AG09319 (cell line): Measurements from ENCODE around the gene PSMA6.

Source experiments
- DNase-seq: peaks from one replicate; pipeline ENCODE4 v3.0.0-alpha.2; 2010; ENCODE audit warnings: low read depth; ENCODE audit errors: extremely low read depth
- TF ChIP-seq, protein P1 (sequence below): IDR thresholded peaks from 2 replicates; pipeline ENCODE4 v1.5.1; 2011; ENCODE audit warnings: low read depth, mild to moderate bottlenecking, inconsistent platforms, low read length, moderate library complexity

Gene PSMA6

GRCh38 chr14:35261774-35262173 lies 30.4 kb upstream of the PSMA6 start:
- no peak for DNase-seq
- TF ChIP-seq, protein P1, sequence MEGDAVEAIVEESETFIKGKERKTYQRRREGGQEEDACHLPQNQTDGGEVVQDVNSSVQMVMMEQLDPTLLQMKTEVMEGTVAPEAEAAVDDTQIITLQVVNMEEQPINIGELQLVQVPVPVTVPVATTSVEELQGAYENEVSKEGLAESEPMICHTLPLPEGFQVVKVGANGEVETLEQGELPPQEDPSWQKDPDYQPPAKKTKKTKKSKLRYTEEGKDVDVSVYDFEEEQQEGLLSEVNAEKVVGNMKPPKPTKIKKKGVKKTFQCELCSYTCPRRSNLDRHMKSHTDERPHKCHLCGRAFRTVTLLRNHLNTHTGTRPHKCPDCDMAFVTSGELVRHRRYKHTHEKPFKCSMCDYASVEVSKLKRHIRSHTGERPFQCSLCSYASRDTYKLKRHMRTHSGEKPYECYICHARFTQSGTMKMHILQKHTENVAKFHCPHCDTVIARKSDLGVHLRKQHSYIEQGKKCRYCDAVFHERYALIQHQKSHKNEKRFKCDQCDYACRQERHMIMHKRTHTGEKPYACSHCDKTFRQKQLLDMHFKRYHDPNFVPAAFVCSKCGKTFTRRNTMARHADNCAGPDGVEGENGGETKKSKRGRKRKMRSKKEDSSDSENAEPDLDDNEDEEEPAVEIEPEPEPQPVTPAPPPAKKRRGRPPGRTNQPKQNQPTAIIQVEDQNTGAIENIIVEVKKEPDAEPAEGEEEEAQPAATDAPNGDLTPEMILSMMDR, result no peak; the same call in none of the 2 replicates

- TF ChIP-seq, protein P1, result no peak
Observed at GRCh38 chr14:35262436-35262835, 29.7 kb upstream of the PSMA6 start.

GRCh38 chr14:35268946-35269345 lies 23.2 kb upstream of the PSMA6 start:
- TF ChIP-seq, protein P1, result no peak
- DNase-seq, result no peak

More at GRCh38 chr14:35262436-35262835, 29.7 kb upstream of the PSMA6 start:
- DNase-seq, result no peak

GRCh38 chr14:35274805-35275204 lies 17.4 kb upstream of the PSMA6 start:
- TF ChIP-seq, protein P1, result no peak
- DNase-seq, result no peak

DNA sequence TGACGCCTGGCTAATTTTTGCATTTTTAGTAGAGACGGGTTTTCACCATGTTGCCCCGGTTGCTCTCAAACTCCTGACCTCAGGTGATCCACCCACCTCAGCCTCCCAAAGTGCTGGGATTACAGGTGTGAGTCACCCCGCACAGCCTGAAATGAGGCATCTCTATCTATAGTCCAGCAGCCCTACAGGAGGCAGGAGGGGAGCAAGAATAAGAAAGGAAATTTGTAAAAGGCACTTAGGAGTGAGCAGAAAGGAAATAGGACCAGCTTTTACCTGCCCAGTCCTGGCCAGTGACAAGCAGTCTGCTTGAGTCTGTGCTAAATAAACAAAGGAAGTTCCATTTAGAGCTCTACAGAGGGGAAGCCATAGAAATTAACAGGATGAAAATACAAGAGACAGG lies 15.0 kb upstream of the PSMA6 start:
- no peak for DNase-seq

DNA sequence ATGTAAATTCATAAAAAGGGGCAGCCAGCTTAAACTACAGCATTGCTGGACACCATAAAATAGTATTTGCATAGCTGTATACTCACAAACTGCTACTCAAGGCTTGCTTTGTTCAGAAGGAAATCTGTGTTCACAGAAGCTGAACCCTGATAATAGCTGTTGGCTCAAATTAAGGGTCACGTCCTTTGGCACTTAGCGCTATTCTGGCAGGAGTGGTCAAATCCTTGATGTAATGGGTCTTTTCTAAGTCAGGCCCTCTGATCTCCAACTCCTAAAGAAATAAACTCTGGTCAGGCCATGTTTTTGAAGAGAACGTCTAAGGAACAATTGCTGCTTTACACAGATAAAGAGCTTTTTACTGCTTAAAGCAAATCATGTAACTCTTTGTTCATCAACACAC lies 12.8 kb upstream of the PSMA6 start:
- TF ChIP-seq, protein P1, result no peak
- no peak for DNase-seq

More for the DNA sequence above, 15.0 kb upstream of the PSMA6 start:
- TF ChIP-seq, protein P1, result no peak

DNA sequence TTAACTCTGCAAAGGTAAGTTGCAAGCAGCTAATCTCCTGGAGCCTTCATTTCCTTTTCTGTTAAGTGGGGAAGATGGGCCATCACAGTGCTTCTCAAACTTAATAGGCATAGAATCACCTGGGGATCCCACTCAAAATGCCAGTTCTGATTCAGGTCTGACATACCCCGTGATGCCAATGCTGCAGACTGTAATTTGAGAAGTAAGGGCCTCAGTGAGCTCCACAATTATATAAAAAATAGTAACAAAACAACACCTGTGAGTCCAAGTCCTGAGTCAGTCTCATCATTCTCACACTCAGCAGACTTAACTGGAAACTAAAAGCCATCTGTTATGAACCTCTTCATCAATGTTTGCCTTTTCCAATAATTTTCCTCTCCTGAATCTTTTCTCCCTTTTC lies 10.8 kb upstream of the PSMA6 start:
- no peak for DNase-seq
- TF ChIP-seq, protein P1, result no peak
